Measurements from ENCODE around the gene SETDB2. TPM values are rescaled to one million over a fixed set of nuclear protein-coding genes. Genes with fewer than 3 reads are reported as not detected.

The SETDB2 gene, protein sequence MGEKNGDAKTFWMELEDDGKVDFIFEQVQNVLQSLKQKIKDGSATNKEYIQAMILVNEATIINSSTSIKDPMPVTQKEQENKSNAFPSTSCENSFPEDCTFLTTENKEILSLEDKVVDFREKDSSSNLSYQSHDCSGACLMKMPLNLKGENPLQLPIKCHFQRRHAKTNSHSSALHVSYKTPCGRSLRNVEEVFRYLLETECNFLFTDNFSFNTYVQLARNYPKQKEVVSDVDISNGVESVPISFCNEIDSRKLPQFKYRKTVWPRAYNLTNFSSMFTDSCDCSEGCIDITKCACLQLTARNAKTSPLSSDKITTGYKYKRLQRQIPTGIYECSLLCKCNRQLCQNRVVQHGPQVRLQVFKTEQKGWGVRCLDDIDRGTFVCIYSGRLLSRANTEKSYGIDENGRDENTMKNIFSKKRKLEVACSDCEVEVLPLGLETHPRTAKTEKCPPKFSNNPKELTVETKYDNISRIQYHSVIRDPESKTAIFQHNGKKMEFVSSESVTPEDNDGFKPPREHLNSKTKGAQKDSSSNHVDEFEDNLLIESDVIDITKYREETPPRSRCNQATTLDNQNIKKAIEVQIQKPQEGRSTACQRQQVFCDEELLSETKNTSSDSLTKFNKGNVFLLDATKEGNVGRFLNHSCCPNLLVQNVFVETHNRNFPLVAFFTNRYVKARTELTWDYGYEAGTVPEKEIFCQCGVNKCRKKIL
- 10 to 100 TPM; 15.6 to 18.7 TPM for total RNA-seq

- Mint-ChIP-seq H3K4me1 (peaks cover 54% of the 10 kb centered on the region), H3K27me3 (no peaks in the 10 kb centered on the region), H3K27ac (peak within 1 kb of the TSS; percentile 99), H3K9me3 (no peaks in the 10 kb centered on the region), H3K36me3 (ENCODE audit: low read depth) (peaks cover 20% of the 10 kb centered on the region), H3K4me3 (peak within 1 kb of the TSS; percentile 92)
- ChIA-PET POLR2A (interaction anchor here (1.4 to 2.4 kb wide), 3 partner anchors 11 to 184 kb away, joined by 3 to 14 read pairs (median 4); partner anchors contain the start of genes ARL11 and PHF11), CTCF (interaction anchor here (0.5 to 2.9 kb wide), 12 partner anchors 9 to 142 kb away, joined by 3 to 11 read pairs (median 4); no protein-coding TSS in a partner anchor)
- DNase-seq: peak; percentile 99
Observed at GRCh38 chr13:49443704-49444523, at the start of gene SETDB2, which contains the start of gene CAB39L. TSS of gene SETDB2 (plus strand) at chr13:49444274. CDS start at chr13:49451894, 7,620 bp downstream. TSS of gene CAB39L (minus strand) at chr13:49444064. CDS start at chr13:49382910, 61,154 bp downstream.

DNA sequence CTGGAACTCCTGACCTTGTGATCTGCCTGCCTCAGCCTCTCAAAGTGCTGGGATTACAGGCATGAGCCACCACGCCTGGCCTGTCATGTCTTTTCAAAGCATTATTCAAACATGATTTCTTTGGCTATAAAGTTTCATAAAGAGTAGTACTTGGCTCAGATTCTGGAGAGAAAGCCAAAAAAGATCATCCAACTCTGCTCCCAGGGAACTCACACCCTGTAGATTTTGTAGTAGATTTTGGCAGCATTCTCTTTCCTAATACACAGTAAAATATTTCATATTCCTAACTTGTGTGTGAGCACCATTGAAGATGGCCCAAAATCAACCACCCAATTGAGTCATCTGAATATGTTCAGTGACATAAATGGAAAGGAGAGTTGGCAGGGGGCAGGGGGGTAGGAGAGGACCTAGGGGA lies 48.6 kb upstream of the SETDB2 start:
- Mint-ChIP-seq H3K27me3 (peaks cover 2% of the 10 kb centered on the region), H3K36me3 (ENCODE audit: low read depth) (peaks cover 1% of the 10 kb centered on the region), H3K27ac (no peak overlapping the region), H3K4me1 (no peaks in the 10 kb centered on the region), H3K9me3 (peaks cover 2% of the 10 kb centered on the region), H3K4me3 (no peak overlapping the region)
- ChIA-PET CTCF (no interaction called here), POLR2A (no interaction called here)
- no peak for DNase-seq

DNA sequence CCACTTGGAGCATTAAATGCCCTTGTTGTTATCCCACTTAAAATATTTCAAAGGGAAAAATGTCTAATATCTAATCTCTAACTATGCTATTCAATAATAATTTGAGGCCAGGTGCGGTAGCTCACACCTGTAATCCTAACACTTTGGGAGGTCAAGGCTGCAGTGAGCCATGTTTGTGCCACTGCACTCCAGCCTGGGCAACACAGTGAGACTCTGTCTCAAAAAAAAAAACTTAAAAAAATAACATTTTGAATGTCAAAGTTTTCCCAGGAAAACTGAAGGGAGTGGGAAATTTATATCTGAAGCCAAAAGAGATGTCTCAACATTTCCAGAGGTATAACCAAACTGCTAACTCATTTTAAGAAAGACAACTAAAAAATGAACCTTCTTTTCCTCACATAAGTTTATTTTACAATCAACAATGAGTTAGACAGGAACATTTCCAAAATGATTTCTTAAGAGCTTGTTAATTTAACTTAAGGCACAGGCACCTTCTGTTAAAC lies 48.1 kb upstream of the SETDB2 start:
- no peaks in the 10 kb centered on the region for H3K36me3 Mint-ChIP-seq (ENCODE audit: low read depth)
- H3K4me1 Mint-ChIP-seq: no peaks in the 10 kb centered on the region
- CTCF ChIA-PET: no interaction called here
- POLR2A ChIA-PET: no interaction called here
- H3K27ac Mint-ChIP-seq: no peak overlapping the region
- no peak overlapping the region for H3K4me3 Mint-ChIP-seq
- no peak for DNase-seq
- peaks cover 2% of the 10 kb centered on the region for H3K27me3 Mint-ChIP-seq
- no peaks in the 10 kb centered on the region for H3K9me3 Mint-ChIP-seq

DNA sequence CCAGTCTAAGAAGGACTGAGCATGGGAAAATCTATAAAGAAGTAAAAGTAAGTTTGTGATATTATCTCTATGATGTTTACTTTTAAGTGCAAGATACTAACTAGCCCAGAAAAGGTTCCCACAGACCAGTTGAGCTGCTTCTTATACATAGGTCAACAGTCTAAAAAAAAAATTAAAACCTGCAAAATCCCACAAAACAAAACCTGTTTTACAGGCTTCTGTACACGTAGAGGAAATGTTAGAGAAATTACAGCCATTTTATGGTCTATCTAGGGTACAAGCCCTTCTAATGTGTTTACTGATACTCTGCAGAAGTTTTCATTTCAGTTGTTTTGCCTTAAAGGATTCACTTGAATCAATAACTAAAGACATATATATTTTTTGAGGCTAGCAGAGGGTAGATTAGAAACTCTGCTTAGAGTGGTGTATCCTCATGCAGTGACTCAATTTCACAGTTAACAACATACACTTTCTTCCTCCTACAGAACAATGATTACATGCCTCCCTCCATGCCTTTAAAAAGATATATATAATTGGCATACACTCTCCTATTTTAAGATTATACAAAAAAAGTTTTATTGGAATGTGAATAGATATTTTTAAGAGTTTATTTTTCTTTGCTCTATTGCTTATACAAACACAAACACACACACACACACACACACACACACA lies 44.1 kb upstream of the SETDB2 start:
- Mint-ChIP-seq H3K27me3 (peaks cover 2% of the 10 kb centered on the region), H3K9me3 (peaks cover 14% of the 10 kb centered on the region), H3K36me3 (ENCODE audit: low read depth) (peaks cover 5% of the 10 kb centered on the region), H3K27ac (no peak overlapping the region), H3K4me3 (no peak overlapping the region), H3K4me1 (no peaks in the 10 kb centered on the region)
- DNase-seq: no peak
- POLR2A ChIA-PET: no interaction called here
- CTCF ChIA-PET: no interaction called here

- Mint-ChIP-seq H3K27me3 (peaks cover 2% of the 10 kb centered on the region), H3K4me3 (no peak overlapping the region), H3K9me3 (peaks cover 19% of the 10 kb centered on the region), H3K4me1 (no peaks in the 10 kb centered on the region), H3K27ac (no peak overlapping the region), H3K36me3 (ENCODE audit: low read depth) (peaks cover 10% of the 10 kb centered on the region)
- ChIA-PET POLR2A (no interaction called here), CTCF (no interaction called here)
- DNase-seq: no peak
Observed at GRCh38 chr13:49400755-49401659, 43.1 kb upstream of the SETDB2 start.

DNA sequence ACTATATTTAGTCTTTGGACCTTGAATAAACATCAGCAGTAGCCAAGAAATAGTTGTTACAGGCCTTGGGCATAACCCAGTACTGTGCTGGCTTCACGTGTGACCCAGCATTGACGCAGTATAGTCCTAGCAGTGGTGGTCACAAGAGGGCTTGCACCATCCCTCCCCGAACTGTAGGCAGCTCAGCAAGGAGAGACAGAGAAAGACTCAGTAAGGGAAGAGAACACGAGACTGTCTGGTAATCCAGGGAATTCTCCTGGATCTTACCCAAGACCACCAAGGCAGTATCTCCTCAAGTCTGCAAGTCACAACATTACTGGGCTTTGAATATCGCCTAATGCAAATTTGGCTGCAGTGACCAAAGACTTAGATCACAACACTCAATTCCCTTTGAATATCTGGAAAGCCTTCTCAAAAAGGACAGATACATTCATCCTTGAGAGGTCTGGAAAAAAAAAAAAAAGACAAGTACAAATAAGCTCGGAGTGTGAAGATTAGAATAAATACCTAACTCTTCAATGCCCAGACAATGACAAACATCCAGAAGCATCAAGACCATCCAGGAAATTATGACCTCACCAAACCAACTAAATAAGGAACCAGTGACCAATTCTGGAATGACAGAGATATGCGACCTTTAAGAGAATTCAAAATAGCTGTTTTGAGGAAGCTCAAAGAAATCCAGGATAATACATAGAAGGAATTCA lies 39.9 kb upstream of the SETDB2 start:
- POLR2A ChIA-PET: no interaction called here

GRCh38 chr13:49404703-49405020 lies 39.4 kb upstream of the SETDB2 start:
- POLR2A ChIA-PET: no interaction called here
- CTCF ChIA-PET: interaction anchor here (0.6 kb wide), 1 partner anchor 540 kb away, joined by 3 read pairs; no protein-coding TSS in a partner anchor
- Mint-ChIP-seq H3K36me3 (ENCODE audit: low read depth) (peaks cover 10% of the 10 kb centered on the region), H3K27me3 (no peaks in the 10 kb centered on the region), H3K4me3 (no peak overlapping the region), H3K27ac (no peak overlapping the region), H3K4me1 (no peaks in the 10 kb centered on the region), H3K9me3 (peaks cover 19% of the 10 kb centered on the region)
- no peak for DNase-seq

More for the DNA sequence above, 39.9 kb upstream of the SETDB2 start:
- Mint-ChIP-seq H3K27ac (no peak overlapping the region), H3K4me1 (no peaks in the 10 kb centered on the region), H3K9me3 (peaks cover 19% of the 10 kb centered on the region), H3K36me3 (ENCODE audit: low read depth) (peaks cover 10% of the 10 kb centered on the region), H3K27me3 (no peaks in the 10 kb centered on the region), H3K4me3 (no peak overlapping the region)
- DNase-seq: no peak
- CTCF ChIA-PET: interaction anchor here (0.6 kb wide), 1 partner anchor 541 kb away, joined by 3 read pairs; no protein-coding TSS in a partner anchor

DNA sequence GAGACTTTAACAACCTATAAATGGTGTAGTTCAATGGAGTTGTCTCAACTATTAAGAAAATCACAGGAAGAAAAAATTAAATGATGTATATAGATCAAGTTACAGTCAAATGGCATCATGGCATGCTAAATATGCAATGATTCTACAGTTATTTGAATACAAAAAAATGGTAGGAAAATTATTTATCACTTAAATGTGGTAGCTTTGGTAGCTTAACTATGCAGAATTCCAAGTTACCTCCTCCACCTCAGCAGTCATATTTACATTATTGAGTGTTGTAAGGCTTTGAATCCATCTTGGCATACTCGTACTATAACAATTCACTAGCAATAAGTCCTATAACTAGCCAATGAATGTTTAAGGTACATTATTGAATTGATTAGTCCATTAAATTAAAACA lies 37.0 kb upstream of the SETDB2 start:
- Mint-ChIP-seq H3K27me3 (no peaks in the 10 kb centered on the region), H3K4me1 (no peaks in the 10 kb centered on the region), H3K27ac (no peak overlapping the region), H3K36me3 (ENCODE audit: low read depth) (peaks cover 10% of the 10 kb centered on the region), H3K4me3 (no peak overlapping the region), H3K9me3 (peaks cover 19% of the 10 kb centered on the region)
- POLR2A ChIA-PET: no interaction called here
- no peak for DNase-seq
- CTCF ChIA-PET: no interaction called here

DNA sequence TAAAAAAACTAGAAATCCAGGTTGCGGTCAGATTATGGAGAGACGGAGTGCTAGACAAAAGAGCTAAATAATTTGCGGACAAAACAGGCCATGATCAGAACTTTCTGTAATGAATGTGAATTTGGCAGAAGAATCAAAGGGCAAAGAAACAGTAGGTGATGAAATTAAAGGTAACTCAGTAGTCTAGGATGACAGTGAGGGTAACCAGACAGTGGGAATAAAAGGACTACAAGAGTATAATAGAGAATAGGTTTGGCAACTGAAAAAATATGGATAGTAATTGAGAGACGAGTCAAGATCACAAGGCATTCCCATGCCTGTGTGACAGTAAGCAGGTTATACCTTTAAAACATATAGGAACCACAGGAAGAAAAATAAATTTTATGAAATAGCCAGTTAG lies 36.1 kb upstream of the SETDB2 start:
- DNase-seq: no peak
- Mint-ChIP-seq H3K36me3 (ENCODE audit: low read depth) (peaks cover 10% of the 10 kb centered on the region), H3K27ac (no peak overlapping the region), H3K9me3 (peaks cover 19% of the 10 kb centered on the region), H3K4me3 (no peak overlapping the region), H3K27me3 (no peaks in the 10 kb centered on the region), H3K4me1 (no peaks in the 10 kb centered on the region)
- ChIA-PET CTCF (no interaction called here), POLR2A (no interaction called here)

DNA sequence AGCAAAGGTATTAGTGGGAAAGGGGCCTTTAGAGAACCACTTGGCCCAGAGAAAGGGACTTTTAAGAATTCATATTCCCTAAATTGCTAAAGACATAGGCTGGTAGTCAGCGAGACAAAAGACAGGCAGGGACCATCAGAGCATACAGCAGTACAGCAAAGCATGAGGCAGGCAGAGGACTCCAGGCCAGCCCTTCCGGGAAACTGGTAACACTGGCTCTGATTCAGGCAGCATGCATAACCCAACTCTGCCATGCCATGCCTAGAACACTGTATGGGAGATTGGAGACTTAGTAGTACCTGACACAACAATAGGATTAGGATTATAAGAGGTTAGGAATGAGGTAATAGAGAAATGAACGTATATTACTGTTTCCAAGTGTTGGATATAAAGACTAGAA lies 35.1 kb upstream of the SETDB2 start:
- Mint-ChIP-seq H3K4me3 (no peak overlapping the region), H3K27ac (no peak overlapping the region), H3K9me3 (peaks cover 14% of the 10 kb centered on the region), H3K36me3 (ENCODE audit: low read depth) (peaks cover 8% of the 10 kb centered on the region), H3K4me1 (no peaks in the 10 kb centered on the region), H3K27me3 (no peaks in the 10 kb centered on the region)
- ChIA-PET POLR2A (no interaction called here), CTCF (no interaction called here)
- DNase-seq: no peak

DNA sequence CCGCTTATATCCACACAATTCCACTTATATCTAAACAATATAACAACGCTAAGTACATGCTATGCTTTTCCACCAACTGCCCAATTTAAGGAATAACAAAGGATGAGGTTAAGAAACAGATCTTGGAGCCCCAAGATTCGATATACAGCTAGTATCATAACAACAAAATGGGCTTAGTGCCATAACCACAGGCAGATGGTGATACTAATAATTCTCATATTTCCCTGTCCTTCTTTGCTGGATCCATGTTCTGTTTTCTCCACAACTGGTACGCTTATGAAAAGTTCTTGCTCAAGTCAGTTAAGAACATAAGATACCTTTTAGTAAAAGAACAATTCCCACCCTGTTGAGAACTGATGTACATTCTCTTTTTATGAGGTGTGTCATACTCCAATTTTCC lies 34.1 kb upstream of the SETDB2 start:
- POLR2A ChIA-PET: no interaction called here
- H3K36me3 Mint-ChIP-seq (ENCODE audit: low read depth): peaks cover 3% of the 10 kb centered on the region
- no peaks in the 10 kb centered on the region for H3K27me3 Mint-ChIP-seq
- H3K4me1 Mint-ChIP-seq: no peaks in the 10 kb centered on the region
- no peak overlapping the region for H3K27ac Mint-ChIP-seq
- H3K9me3 Mint-ChIP-seq: peaks cover 4% of the 10 kb centered on the region
- CTCF ChIA-PET: no interaction called here
- no peak for DNase-seq
- H3K4me3 Mint-ChIP-seq: no peak overlapping the region

Data from activated CD4-positive, alpha-beta T cell treated with anti-CD3 and anti-CD28 coated beads, Interleukin-2, amount 10 ng/mL, durations not matched to agents 7 days and 5 days (primary cell).